BE2C (cell line): ENCODE results near the gene STAB2.

Experiments used
- DNase-seq: peaks from one replicate; pipeline ENCODE4 v3.0.0-alpha.2; 2020
- H3K27me3 ChIP-seq: fragments of 250-450 bp; sonication (Bioruptor Pico); 2 replicates; pipeline ENCODE4 v1.5.1; 2020; ENCODE audit warnings: mild to moderate bottlenecking
- H3K36me3 ChIP-seq: fragments of 250-450 bp; sonication (Bioruptor Pico); 2 replicates; pipeline ENCODE4 v1.5.1; 2020; ENCODE audit warnings: mild to moderate bottlenecking
- H3K4me1 ChIP-seq: fragments of 250-450 bp; sonication (Bioruptor Pico); 2 replicates; pipeline ENCODE4 v1.5.1; 2020
- H3K4me3 ChIP-seq: 2 replicates; pipeline ENCODE4 v1.5.1; 2011; ENCODE audit warnings: low read depth, low read length
- H3K9me3 ChIP-seq: fragments of 250-450 bp; sonication (Bioruptor Pico); 2 replicates; pipeline ENCODE4 v1.5.1; 2020
- TF ChIP-seq, protein P1 (sequence below): IDR thresholded peaks from 2 replicates; pipeline ENCODE4 v1.5.1; 2012; ENCODE audit warnings: mild to moderate bottlenecking, low read depth, low read length

The STAB2 gene

DNA sequence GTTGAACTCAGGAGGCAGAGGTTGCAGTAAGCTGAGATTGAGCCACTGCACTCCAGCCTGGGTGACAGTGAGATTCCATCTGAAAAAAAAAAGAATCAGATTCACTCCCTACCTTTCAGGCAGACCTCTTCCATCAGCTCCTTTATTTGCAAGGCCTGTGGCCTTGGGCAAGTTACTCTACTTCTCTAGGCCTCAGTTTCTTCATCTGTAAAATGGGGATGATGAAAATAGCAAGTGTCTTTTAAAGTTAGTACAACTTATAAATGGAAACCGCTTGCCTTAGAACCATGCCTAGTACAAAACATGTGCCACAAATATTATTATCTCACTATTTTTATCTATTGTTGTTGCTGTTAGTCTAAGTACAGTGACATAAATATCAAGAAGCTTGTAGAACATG lies 84.3 kb downstream of the STAB2 start:
- Histone ChIP-seq H3K9me3 (no peaks in the 10 kb centered on the region), H3K4me1 (no peaks in the 10 kb centered on the region), H3K36me3 (no peaks in the 10 kb centered on the region), H3K4me3 (no peak overlapping the region), H3K27me3 (no peaks in the 10 kb centered on the region)
- DNase-seq, result no peak
- TF ChIP-seq, protein P1, sequence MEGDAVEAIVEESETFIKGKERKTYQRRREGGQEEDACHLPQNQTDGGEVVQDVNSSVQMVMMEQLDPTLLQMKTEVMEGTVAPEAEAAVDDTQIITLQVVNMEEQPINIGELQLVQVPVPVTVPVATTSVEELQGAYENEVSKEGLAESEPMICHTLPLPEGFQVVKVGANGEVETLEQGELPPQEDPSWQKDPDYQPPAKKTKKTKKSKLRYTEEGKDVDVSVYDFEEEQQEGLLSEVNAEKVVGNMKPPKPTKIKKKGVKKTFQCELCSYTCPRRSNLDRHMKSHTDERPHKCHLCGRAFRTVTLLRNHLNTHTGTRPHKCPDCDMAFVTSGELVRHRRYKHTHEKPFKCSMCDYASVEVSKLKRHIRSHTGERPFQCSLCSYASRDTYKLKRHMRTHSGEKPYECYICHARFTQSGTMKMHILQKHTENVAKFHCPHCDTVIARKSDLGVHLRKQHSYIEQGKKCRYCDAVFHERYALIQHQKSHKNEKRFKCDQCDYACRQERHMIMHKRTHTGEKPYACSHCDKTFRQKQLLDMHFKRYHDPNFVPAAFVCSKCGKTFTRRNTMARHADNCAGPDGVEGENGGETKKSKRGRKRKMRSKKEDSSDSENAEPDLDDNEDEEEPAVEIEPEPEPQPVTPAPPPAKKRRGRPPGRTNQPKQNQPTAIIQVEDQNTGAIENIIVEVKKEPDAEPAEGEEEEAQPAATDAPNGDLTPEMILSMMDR, result no peak

DNA sequence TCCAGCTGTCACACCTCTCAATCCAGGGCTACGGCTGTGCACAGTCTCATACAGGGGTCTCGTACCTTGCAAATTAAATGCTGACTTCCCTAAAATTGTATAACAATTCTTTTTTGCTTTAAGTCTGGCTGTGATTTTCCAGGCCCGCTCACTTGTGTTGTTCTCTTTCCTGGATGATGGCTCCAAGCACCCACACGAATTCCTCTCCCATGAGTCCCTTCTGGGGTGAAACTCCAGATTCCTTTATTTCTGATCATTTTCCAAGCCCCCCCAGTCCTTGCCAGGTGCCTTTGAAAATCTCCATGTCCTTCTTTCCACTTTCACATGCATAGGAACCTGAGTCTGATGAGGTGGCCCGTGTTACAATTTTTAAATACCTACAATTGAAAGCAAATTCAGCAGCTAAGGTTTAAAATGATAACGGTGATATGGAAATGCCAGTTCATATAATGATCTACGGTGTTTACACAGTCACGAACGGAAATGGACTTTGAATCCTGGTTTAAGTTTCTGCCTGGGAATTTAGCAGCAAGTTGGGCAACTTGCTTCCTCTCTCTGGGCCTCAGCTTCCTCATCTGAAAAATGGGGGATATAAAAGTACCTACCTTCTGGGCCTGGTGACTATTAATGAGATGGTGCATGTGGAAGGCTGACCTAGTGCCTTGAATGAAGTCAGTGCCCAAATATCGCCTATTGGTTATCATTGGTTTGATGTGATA lies 85.5 kb downstream of the STAB2 start:
- Histone ChIP-seq H3K4me1 (no peaks in the 10 kb centered on the region), H3K4me3 (no peak overlapping the region), H3K36me3 (no peaks in the 10 kb centered on the region), H3K9me3 (no peaks in the 10 kb centered on the region), H3K27me3 (no peaks in the 10 kb centered on the region)
- TF ChIP-seq, protein P1, result no peak
- no peak for DNase-seq

DNA sequence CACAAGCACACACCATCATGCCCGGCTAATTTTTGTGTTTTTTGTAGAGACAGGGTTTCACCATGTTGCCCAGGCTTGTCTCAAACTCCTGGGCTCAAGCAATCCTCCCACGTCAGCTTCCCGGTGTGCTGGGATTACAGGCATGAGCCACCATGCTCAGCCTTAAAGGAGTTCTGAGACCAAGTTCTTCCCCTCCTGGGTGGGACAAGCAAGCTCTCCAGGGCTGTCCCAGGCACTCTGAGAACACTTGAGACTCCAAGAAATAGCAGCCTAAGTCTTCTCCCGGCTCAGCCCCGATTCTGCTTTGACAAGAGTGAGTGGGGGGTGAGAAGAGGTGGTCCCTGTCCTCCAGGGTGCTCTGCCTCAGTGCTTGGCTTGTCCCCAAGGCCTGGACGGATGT lies 86.4 kb downstream of the STAB2 start:
- no peak for DNase-seq
- H3K27me3 ChIP-seq, result no peaks in the 10 kb centered on the region
- no peaks in the 10 kb centered on the region for H3K36me3 ChIP-seq
- TF ChIP-seq, protein P1, result no peak
- H3K4me3 ChIP-seq, result no peak overlapping the region
- H3K4me1 ChIP-seq, result no peaks in the 10 kb centered on the region
- H3K9me3 ChIP-seq, result no peaks in the 10 kb centered on the region

DNA sequence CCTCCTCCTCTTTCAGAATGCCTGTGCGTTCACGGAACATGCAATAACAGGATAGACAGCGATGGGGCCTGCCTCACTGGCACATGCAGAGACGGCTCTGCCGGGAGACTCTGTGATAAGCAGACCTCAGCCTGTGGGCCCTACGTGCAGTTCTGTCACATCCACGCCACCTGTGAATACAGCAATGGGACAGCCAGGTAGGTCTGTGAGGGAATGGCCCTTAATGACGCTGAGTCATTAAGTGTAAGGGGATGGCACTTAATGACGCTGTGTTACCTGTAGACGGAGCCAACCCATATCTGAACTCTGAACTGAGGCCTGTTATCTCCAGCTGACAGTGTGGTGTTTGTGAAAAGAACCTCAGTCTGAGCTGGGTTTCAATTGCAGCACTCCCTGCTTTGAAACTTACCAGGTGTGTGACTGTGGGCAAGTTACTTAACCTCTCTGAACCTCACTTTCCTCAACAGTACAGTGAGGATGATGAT lies 86.9 kb downstream of the STAB2 start:
- Histone ChIP-seq H3K9me3 (no peaks in the 10 kb centered on the region), H3K36me3 (no peaks in the 10 kb centered on the region), H3K4me3 (no peak overlapping the region), H3K27me3 (no peaks in the 10 kb centered on the region), H3K4me1 (no peaks in the 10 kb centered on the region)
- no peak for DNase-seq
- TF ChIP-seq, protein P1, result no peak

DNA sequence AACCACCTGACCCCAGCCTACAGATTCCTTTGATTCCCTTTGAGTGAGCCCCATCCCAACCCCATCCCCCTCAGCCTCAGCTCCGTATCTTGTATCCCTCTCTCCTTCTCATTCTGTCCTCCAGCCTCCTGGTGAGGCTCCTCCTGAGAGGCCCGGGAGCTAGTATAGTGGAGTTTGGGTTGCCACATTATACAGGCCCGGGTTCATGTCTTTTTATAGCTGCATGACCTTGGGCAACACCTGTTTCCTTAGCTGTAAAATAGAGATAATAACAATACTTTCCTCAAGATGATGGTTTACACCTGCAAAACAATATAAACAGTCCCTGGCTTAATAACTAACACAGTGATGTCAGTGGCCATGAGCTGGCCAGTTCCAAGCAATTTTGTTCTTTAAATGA lies 89.8 kb downstream of the STAB2 start:
- H3K4me1 ChIP-seq, result no peaks in the 10 kb centered on the region; the same call in 1 of the 2 replicates
- H3K27me3 ChIP-seq, result peaks cover 3% of the 10 kb centered on the region; the same call in 1 of the 2 replicates
- H3K4me3 ChIP-seq, result no peak overlapping the region
- no peak for DNase-seq
- TF ChIP-seq, protein P1, result no peak
- H3K9me3 ChIP-seq, result no peaks in the 10 kb centered on the region
- no peaks in the 10 kb centered on the region for H3K36me3 ChIP-seq

DNA sequence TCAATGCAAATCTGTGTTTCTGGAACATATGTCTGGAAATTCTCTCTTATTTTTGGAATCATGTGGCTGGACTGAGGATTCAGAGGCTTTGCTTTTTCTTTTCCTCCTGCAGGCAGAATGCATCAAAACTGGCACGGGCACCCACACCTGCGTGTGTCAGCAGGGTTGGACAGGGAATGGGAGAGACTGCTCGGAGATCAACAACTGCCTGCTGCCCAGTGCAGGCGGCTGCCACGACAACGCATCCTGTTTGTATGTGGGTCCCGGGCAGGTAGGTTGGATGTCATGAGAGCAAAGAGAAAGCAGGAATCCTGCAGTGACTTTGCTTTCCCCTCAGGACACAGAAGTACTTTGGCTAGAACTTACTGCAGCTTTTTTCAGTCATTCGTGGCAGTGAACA lies 90.3 kb downstream of the STAB2 start:
- DNase-seq, result no peak
- Histone ChIP-seq H3K4me3 (no peak overlapping the region), H3K27me3 (peaks cover 3% of the 10 kb centered on the region), H3K9me3 (no peaks in the 10 kb centered on the region), H3K4me1 (no peaks in the 10 kb centered on the region; the same call in 1 of the 2 replicates), H3K36me3 (no peaks in the 10 kb centered on the region)
- TF ChIP-seq, protein P1, result no peak
